Smooth muscle cell (in vitro differentiated cells): ENCODE data around the gene PPP3CA. TPM values are rescaled to one million over a fixed set of nuclear protein-coding genes. Genes with fewer than 3 reads are reported as not detected.

Experiments
- DNase-seq: peaks from one replicate; lab custom pipeline; 2025; ENCODE audit not compliant: unreplicated experiment; lab: John Stamatoyannopoulos, UW
- H2AFZ ChIP-seq: fragments of 200-600 bp; sonication (generic); 2 replicates; pipeline ENCODE4 v1.6.0; 2016; ENCODE audit warnings: antibody characterized with exemption, low read depth, mild to moderate bottlenecking
- H3F3A ChIP-seq: fragments of 200-600 bp; sonication (generic); 2 replicates; pipeline ENCODE4 v1.6.0; 2017; ENCODE audit warnings: antibody characterized with exemption, low read depth
- H3K27ac ChIP-seq: fragments of 200-600 bp; sonication (generic); 2 replicates; pipeline ENCODE4 v1.5.1; 2016; ENCODE audit warnings: low read depth, mild to moderate bottlenecking
- H3K27me3 ChIP-seq: fragments of 200-600 bp; sonication (generic); 2 replicates; pipeline ENCODE4 v1.6.1; 2016; ENCODE audit warnings: low read depth, mild to moderate bottlenecking
- H3K36me3 ChIP-seq: fragments of 200-600 bp; sonication (generic); 2 replicates; pipeline ENCODE4 v1.5.1; 2016; ENCODE audit warnings: low read depth
- H3K4me1 ChIP-seq: fragments of 200-600 bp; sonication (generic); 2 replicates; pipeline ENCODE4 v1.5.1; 2016; ENCODE audit warnings: low read depth
- H3K4me2 ChIP-seq: fragments of 200-600 bp; sonication (generic); 2 replicates; pipeline ENCODE4 v1.6.0; 2016; ENCODE audit warnings: mild to moderate bottlenecking
- H3K4me3 ChIP-seq: fragments of 200-600 bp; sonication (generic); 2 replicates; pipeline ENCODE4 v1.5.1; 2016; ENCODE audit warnings: mild to moderate bottlenecking
- H3K79me2 ChIP-seq: fragments of 200-600 bp; sonication (generic); 2 replicates; pipeline ENCODE4 v1.6.0; 2016; ENCODE audit warnings: low read depth, mild to moderate bottlenecking
- H3K9ac ChIP-seq: fragments of 200-600 bp; sonication (generic); 2 replicates; pipeline ENCODE4 v1.6.0; 2016; ENCODE audit warnings: low read depth
- H3K9me3 ChIP-seq: fragments of 200-600 bp; sonication (generic); replicated peaks from 2 replicates; pipeline ENCODE4 v1.5.1; 2016; ENCODE audit warnings: low read depth
- H4K20me1 ChIP-seq: fragments of 200-600 bp; sonication (generic); 2 replicates; pipeline ENCODE4 v1.6.0; 2016; ENCODE audit warnings: low read depth
- CTCF ChIP-seq: fragments of 200-600 bp; sonication (generic); IDR thresholded peaks from 2 replicates; pipeline ENCODE4 v1.5.1; 2017; ENCODE audit warnings: borderline replicate concordance, mild to moderate bottlenecking, antibody characterized with exemption; ENCODE audit not compliant: insufficient read depth, poor library complexity, severe bottlenecking
- WGBS: methylation state at CpG from one replicate; pipeline ENCODE4 v1.1.7; 2016; ENCODE audit warnings: low lambda C conversion rate; 5-methylcytosine and 5-hydroxymethylcytosine counted together
- polyA plus RNA-seq: library from polyadenylated mRNA; unstranded; fragments of >200 nt; fragmentation: Nextera tagmentation; extraction: Ambion mirVana; gene quantifications from 2 replicates; pipeline ENCODE4 v1.2.1, GENCODE V29; 2016
- total RNA-seq: library from RNA; depleted of rRNA; stranded (reverse); fragments of >200 nt; gene quantifications from 2 replicates; pipeline ENCODE4 v1.2.3, GENCODE V29; 2014

Gene PPP3CA
- total and polyA plus RNA-seq, 2 experiments from 2014 or later, result 16.2 to 96.1 TPM

GRCh38 chr4:101158134-101158482, 189.2 kb downstream of the PPP3CA start:
- H3K79me2 ChIP-seq, result peaks cover 30% of the 10 kb centered on the region
- peaks cover 23% of the 10 kb centered on the region for H4K20me1 ChIP-seq
- no peak overlapping the region for H3K9ac ChIP-seq
- H3F3A ChIP-seq, result no peaks in the 10 kb centered on the region
- H3K4me3 ChIP-seq, result no peak overlapping the region
- H3K4me1 ChIP-seq, result peaks cover 42% of the 10 kb centered on the region
- H3K9me3 ChIP-seq, result no peaks in the 10 kb centered on the region
- WGBS, result 57% methylated on average over 3 of the region's 3 CpGs
- no peak overlapping the region for H2AFZ ChIP-seq
- no peaks in the 10 kb centered on the region for H3K36me3 ChIP-seq
- peak overlapping the region; percentile 12 for H3K4me2 ChIP-seq
- no peaks in the 10 kb centered on the region for H3K27me3 ChIP-seq
- DNase-seq, result no peak
- peak overlapping the region; percentile 25 for H3K27ac ChIP-seq
- no peak for TF ChIP-seq CTCF

GRCh38 chr4:101157415-101158133, 189.8 kb downstream of the PPP3CA start:
- H3K36me3 ChIP-seq, result no peaks in the 10 kb centered on the region
- H3K4me1 ChIP-seq, result peaks cover 43% of the 10 kb centered on the region
- peaks cover 35% of the 10 kb centered on the region for H3K79me2 ChIP-seq
- H3K9ac ChIP-seq, result no peak overlapping the region
- DNase-seq, result no peak
- peak overlapping the region; percentile 31 for H3K4me2 ChIP-seq
- no peaks in the 10 kb centered on the region for H3K27me3 ChIP-seq
- TF ChIP-seq CTCF, result no peak
- no peaks in the 10 kb centered on the region for H3F3A ChIP-seq
- 63% methylated on average over 5 of the region's 5 CpGs for WGBS
- H3K27ac ChIP-seq, result peak overlapping the region; percentile 65
- no peak overlapping the region for H3K4me3 ChIP-seq
- H2AFZ ChIP-seq, result no peak overlapping the region
- H4K20me1 ChIP-seq, result peaks cover 18% of the 10 kb centered on the region
- H3K9me3 ChIP-seq, result no peaks in the 10 kb centered on the region

GRCh38 chr4:101156619-101157310, 190.6 kb downstream of the PPP3CA start:
- H3K27ac ChIP-seq, result peak overlapping the region; percentile 65
- H3K9ac ChIP-seq, result no peak overlapping the region
- no peaks in the 10 kb centered on the region for H3F3A ChIP-seq
- no peaks in the 10 kb centered on the region for H3K9me3 ChIP-seq
- H3K27me3 ChIP-seq, result no peaks in the 10 kb centered on the region
- peaks cover 20% of the 10 kb centered on the region for H4K20me1 ChIP-seq
- TF ChIP-seq CTCF, result no peak
- no peak for DNase-seq
- peaks cover 47% of the 10 kb centered on the region for H3K4me1 ChIP-seq
- 76% methylated on average over 6 of the region's 6 CpGs for WGBS
- no peak overlapping the region for H2AFZ ChIP-seq
- H3K79me2 ChIP-seq, result peaks cover 40% of the 10 kb centered on the region
- H3K4me2 ChIP-seq, result peak overlapping the region; percentile 31
- H3K36me3 ChIP-seq, result no peaks in the 10 kb centered on the region
- H3K4me3 ChIP-seq, result no peak overlapping the region
